Left lung (tissue), 10 donors: ENCODE measurements around the gene SNRPF. TPM values are rescaled to one million over a fixed set of nuclear protein-coding genes. Genes with fewer than 3 reads are reported as not detected.
"Not testable (repeated sequence)": the region's sequence is repeated elsewhere in the genome, so short reads cannot be mapped to it uniquely, and the experiment has no call there.

Experiments
- ATAC-seq: fragments of 200-7000 bp; cut with Tn5 transposase; one replicate; pipeline ENCODE4 v1.9.1; 2020; ENCODE audit warnings: moderate library complexity
- DNase-seq, 4 donors: peaks; one replicate each; pipeline ENCODE4 v3.0.0-alpha.2; 2013 to 2020
- H3K27ac ChIP-seq, 2 donors: fragments of 200-600 bp; sonication (generic) in 1 of 2; one replicate each; pipeline versions ENCODE4 v1.5.0 to v1.8.0; 2020 to 2021
- H3K27me3 ChIP-seq, 2 donors: fragments of 200-600 bp; sonication (generic) in 1 of 2; one replicate each; pipeline versions ENCODE4 v1.5.0 to v1.8.0; 2020 to 2021
- H3K36me3 ChIP-seq, 2 donors: fragments of 200-600 bp; sonication (generic) in 1 of 2; one replicate each; pipeline versions ENCODE4 v1.5.0 to v1.8.0; 2020 to 2021
- H3K4me1 ChIP-seq, 2 donors: fragments of 200-600 bp; one replicate each; pipeline ENCODE4 v1.8.0; 2021
- H3K4me3 ChIP-seq, 2 donors: fragments of 200-600 bp; sonication (generic) in 1 of 2; one replicate each; pipeline versions ENCODE4 v1.5.0 to v1.8.0; 2020 to 2021; ENCODE audit warnings: mild to moderate bottlenecking in 1 of 2
- H3K9me3 ChIP-seq, 2 donors: fragments of 200-600 bp; sonication (generic) in 1 of 2; one replicate each; pipeline versions ENCODE4 v1.5.0 to v1.8.0; 2020 to 2021
- CTCF ChIP-seq, 2 donors: fragments of 200-600 bp; sonication (generic) in 1 of 2; IDR thresholded peaks; one replicate each; pipeline versions ENCODE4 v1.5.0 to v1.8.0; 2021; ENCODE audit warnings: antibody characterized with exemption in 2 of 2
- intact Hi-C, 2 donors: fragments of 100-400 bp; cut with DNase I; formaldehyde crosslinking; loops; one replicate each; pipeline versions ENCODE4 v1.11.2 to v1.14.2; 2022
- polyA plus RNA-seq, 6 donors: library from polyadenylated mRNA; unstranded; fragments of 120-200 nt; gene quantifications; one replicate each; pipeline ENCODE4 v1.2.1, GENCODE V29; 2013; ENCODE audit not compliant: insufficient read length in 6 of 6
- total RNA-seq, 2 donors: library from RNA; stranded (reverse); fragmentation: NEBNext Ultra II Directional; extraction: Animal tissue kit (Norgen Biotek cat#: 25700); gene quantifications; one replicate each; pipeline ENCODE4 v1.2.1, GENCODE V29; 2021
- donor health status: DM: no; HTN: yes; CAD: no.
- donor health status: DM: no; HTN: no; CAD: no.

SNRPF gene
- total and polyA plus RNA-seq, 8 donors, result 16.4 to 94.5 (median 86.1) TPM

GRCh38 chr12:95836185-95836609, 22.6 kb upstream of the SNRPF start:
- intact Hi-C loops, result no loop called here
- no peak for TF ChIP-seq CTCF (IDR thresholded peaks at IDR 0.05)
- Histone ChIP-seq H3K4me1 (peaks cover 4 to 9% of the 10 kb centered on the region in 2 donors), H3K9me3 (no peaks in the 10 kb centered on the region), H3K27me3 (peaks cover 0 to 7% of the 10 kb centered on the region in 2 donors), H3K27ac (peak overlapping the region; percentile 20 to 34), H3K36me3 (no peaks in the 10 kb centered on the region), H3K4me3 (no peak overlapping the region)
- ATAC-seq, result peak; percentile 70
- DNase-seq, result peak in 1 of 4 donors; percentile 21

- Histone ChIP-seq H3K9me3 (no peaks in the 10 kb centered on the region), H3K4me1 (peaks cover 4 to 9% of the 10 kb centered on the region in 2 donors), H3K27ac (peak overlapping the region; percentile 20 to 34), H3K36me3 (no peaks in the 10 kb centered on the region), H3K4me3 (no peak overlapping the region), H3K27me3 (peaks cover 0 to 7% of the 10 kb centered on the region in 2 donors)
- peak; percentile 77 for ATAC-seq
- no peak for TF ChIP-seq CTCF (IDR thresholded peaks at IDR 0.05)
- peak in 1 of 4 donors; percentile 44 for DNase-seq
- intact Hi-C loops, result no loop called here
Observed at GRCh38 chr12:95836630-95837239, 22.0 kb upstream of the SNRPF start.

GRCh38 chr12:95837240-95838038, 21.3 kb upstream of the SNRPF start:
- DNase-seq, result no peak
- Histone ChIP-seq H3K4me3 (no peak overlapping the region), H3K9me3 (no peaks in the 10 kb centered on the region), H3K4me1 (peaks cover 4 to 9% of the 10 kb centered on the region in 2 donors), H3K36me3 (no peaks in the 10 kb centered on the region), H3K27ac (peak overlapping the region in 1 of 2 donors; percentile 57), H3K27me3 (peaks cover 0 to 7% of the 10 kb centered on the region in 2 donors)
- intact Hi-C loops, result no loop called here
- peak; percentile 33 for ATAC-seq
- TF ChIP-seq CTCF (IDR thresholded peaks at IDR 0.05), result no peak

- Histone ChIP-seq H3K4me1 (peaks cover 4 to 9% of the 10 kb centered on the region in 2 donors), H3K27ac (peak overlapping the region in 1 of 2 donors; percentile 57), H3K9me3 (no peaks in the 10 kb centered on the region), H3K36me3 (no peaks in the 10 kb centered on the region), H3K4me3 (no peak overlapping the region), H3K27me3 (peaks cover 0 to 13% of the 10 kb centered on the region in 2 donors)
- intact Hi-C loops, result no loop called here
- DNase-seq (peak in 2 of 4 donors; percentile 41 to 52), ATAC-seq (peak; percentile 52)
- no peak for TF ChIP-seq CTCF (IDR thresholded peaks at IDR 0.05)
Observed at GRCh38 chr12:95838125-95838524, 20.6 kb upstream of the SNRPF start.

GRCh38 chr12:95842426-95842825, 16.3 kb upstream of the SNRPF start:
- H3K4me3 ChIP-seq, H3K4me1 ChIP-seq, intact Hi-C loops, H3K36me3 ChIP-seq, DNase-seq, H3K9me3 ChIP-seq: not testable (repeated sequence)
- H3K27me3 ChIP-seq, result peaks cover 0 to 13% of the 10 kb centered on the region in 2 donors
- peak; percentile 42 for ATAC-seq
- peak overlapping the region in 1 of 2 donors; percentile 26 for H3K27ac ChIP-seq
